H1 (cell line): ENCODE measurements around the gene TRAPPC6A. TPM values are rescaled to one million over a fixed set of nuclear protein-coding genes. Genes with fewer than 3 reads are reported as not detected.

ENCODE experiments used
- BACH1 ChIP-seq: IDR thresholded peaks from 2 replicates; pipeline ENCODE4 v1.6.1; 2012; ENCODE audit warnings: low read length, improper control_type of control experiment
- GABPA ChIP-seq: IDR thresholded peaks from 2 replicates; pipeline ENCODE4 v1.6.1; 2011; ENCODE audit warnings: mild to moderate bottlenecking, low read length, moderate library complexity, borderline replicate concordance; ENCODE audit not compliant: insufficient read depth
- HDAC6 ChIP-seq: IDR thresholded peaks from one replicate; pipeline ENCODE4 v1.7.1; 2012; ENCODE audit warnings: low read depth, mild to moderate bottlenecking, inconsistent platforms, low read length, moderate library complexity
- POLR2A ChIP-seq, 2 experiments: IDR thresholded peaks; 1 replicate in 1 of 2; 2 replicates in 1 of 2; pipeline ENCODE4 v1.6.1; 2011; ENCODE audit warnings: low read depth in 2 of 2, low read length in 2 of 2, mild to moderate bottlenecking in 2 of 2; ENCODE audit errors: control extremely low read depth in 1 of 2
- RXRA ChIP-seq: IDR thresholded peaks from 2 replicates; pipeline ENCODE4 v1.6.1; 2011; ENCODE audit warnings: low read depth, mild to moderate bottlenecking, low read length, moderate library complexity; ENCODE audit not compliant: insufficient read depth
- SIN3A ChIP-seq, 2 experiments: IDR thresholded peaks in 1 of 2; conservative IDR thresholded peaks in 1 of 2; 2 replicates each; pipeline ENCODE4 v1.6.1; 2011 to 2012; ENCODE audit warnings: low read length in 2 of 2, improper control_type of control experiment in 1 of 2, low read depth in 1 of 2, mild to moderate bottlenecking in 1 of 2
- SP2 ChIP-seq: IDR thresholded peaks from 2 replicates; pipeline ENCODE4 v1.6.1; 2012; ENCODE audit warnings: mild to moderate bottlenecking, low read length, inconsistent platforms
- TAF7 ChIP-seq: optimal IDR thresholded peaks from 2 replicates; pipeline ENCODE3; 2011; ENCODE audit warnings: low read depth, mild to moderate bottlenecking, inconsistent platforms, low read length, moderate library complexity, borderline replicate concordance
- TCF12 ChIP-seq: IDR thresholded peaks from 2 replicates; pipeline ENCODE4 v1.6.1; 2011; ENCODE audit warnings: low read depth, mild to moderate bottlenecking, low read length
- ZNF274 ChIP-seq: IDR thresholded peaks from 2 replicates; pipeline ENCODE4 v1.7.0; 2012; ENCODE audit warnings: low read length, borderline replicate concordance; ENCODE audit errors: extremely low read depth
- polyA plus RNA-seq, 7 experiments: library from polyadenylated mRNA; depleted of rRNA in 3 of 7; stranded (reverse) in 5 of 7; unstranded in 2 of 7; fragments of >200 nt in 5 of 7; fragments of 200-250 nt in 2 of 7; gene quantifications; 1 replicate in 5 of 7; 2 replicates in 1 of 7; 4 replicates in 1 of 7; pipeline versions ENCODE4 v1.2.1 to v1.2.3, GENCODE V29; 2011 to 2013; ENCODE audit warnings: missing spikeins in 2 of 7, mixed read lengths in 2 of 7
- total RNA-seq: library from RNA; stranded (reverse); fragmentation: NEBNext Ultra II Directional; extraction: Animal tissue kit (Norgen Biotek cat#: 25700); gene quantifications from 2 replicates; pipeline ENCODE4 v1.2.1, GENCODE V29; 2021
- TF ChIP-seq, protein P1 (sequence below): IDR thresholded peaks from 2 replicates; pipeline ENCODE4 v1.6.1; 2012; ENCODE audit warnings: inconsistent platforms

TRAPPC6A gene
- total and polyA plus RNA-seq, 2 of the 8 experiments (the other 6 are each of a cell fraction or from before 2014, with no cell fraction given), result 31.8 to 130 TPM

DNA sequence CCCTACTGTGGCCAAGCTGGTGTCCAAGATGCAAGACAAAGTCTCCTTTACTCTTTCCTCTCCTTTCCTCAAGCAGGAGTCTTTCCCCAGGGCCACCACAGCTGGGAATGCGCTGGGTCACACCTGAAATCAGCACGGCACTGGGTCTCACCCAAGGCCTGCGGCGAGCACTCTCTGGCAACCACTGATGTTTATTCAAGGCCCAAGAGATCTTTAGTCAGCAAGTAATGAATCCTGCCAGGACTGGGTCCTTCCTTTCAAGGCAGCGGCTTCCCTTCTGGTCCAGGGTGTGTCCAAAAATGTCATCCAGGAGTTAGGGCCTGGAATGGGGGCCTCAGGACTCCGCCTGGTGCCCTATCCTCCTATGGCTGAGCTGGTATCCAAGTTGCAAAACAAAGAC, 24.6 kb upstream of the TRAPPC6A start (continued):
- TF ChIP-seq, protein P1, sequence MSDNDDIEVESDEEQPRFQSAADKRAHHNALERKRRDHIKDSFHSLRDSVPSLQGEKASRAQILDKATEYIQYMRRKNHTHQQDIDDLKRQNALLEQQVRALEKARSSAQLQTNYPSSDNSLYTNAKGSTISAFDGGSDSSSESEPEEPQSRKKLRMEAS, result no peak
- TF ChIP-seq GABPA (no peak), BACH1 (no peak), POLR2A (IDR thresholded peaks at IDR 0.05; ENCODE audit: control extremely low read depth in 1 of 2, low read depth in 2 of 2, low read length in 2 of 2) (no peak), TCF12 (no peak), HDAC6 (no peak), RXRA (no peak), TAF7 (no peak), SP2 (no peak), SIN3A (conservative IDR thresholded peaks at IDR 0.05 in 1 of 2, IDR thresholded peaks at IDR 0.05 in 1 of 2; ENCODE audit: low read depth in 1 of 2, low read length in 2 of 2) (no peak), ZNF274 (no peak)
